Upper lobe of left lung (tissue), 6 donors: ENCODE data around the gene MAPK8. TPM values are rescaled to one million over a fixed set of nuclear protein-coding genes. Genes with fewer than 3 reads are reported as not detected.

Experiments
- ATAC-seq, 2 donors: fragments of 200-7000 bp; cut with Tn5 transposase; one replicate each; pipeline ENCODE4 v1.9.1; 2022; ENCODE audit warnings: mild to moderate bottlenecking in 2 of 2, moderate library complexity in 2 of 2; ENCODE audit not compliant: low FRiP score in 2 of 2
- DNase-seq, 2 donors: peaks; one replicate each; pipeline ENCODE4 v3.0.0-alpha.2; 2019 to 2020
- H3K27ac ChIP-seq, 4 donors: fragments of 200-600 bp; sonication (generic); one replicate each; pipeline ENCODE4 v1.5.1; 2016 to 2019
- H3K27me3 ChIP-seq, 4 donors: fragments of 200-600 bp; sonication (generic); one replicate each; pipeline ENCODE4 v1.5.1; 2017 to 2019
- H3K36me3 ChIP-seq, 4 donors: fragments of 200-600 bp; sonication (generic); one replicate each; pipeline ENCODE4 v1.5.1; 2016 to 2019
- H3K4me1 ChIP-seq, 4 donors: fragments of 200-600 bp; sonication (generic); one replicate each; pipeline ENCODE4 v1.5.1; 2018 to 2019
- H3K4me3 ChIP-seq, 4 donors: fragments of 200-600 bp; sonication (generic); one replicate each; pipeline ENCODE4 v1.5.1; 2017 to 2019; ENCODE audit warnings: mild to moderate bottlenecking in 2 of 4, moderate library complexity in 1 of 4
- H3K9me3 ChIP-seq, 4 donors: fragments of 200-600 bp; sonication (generic); one replicate each; pipeline ENCODE4 v1.5.1; 2018 to 2019
- EP300 ChIP-seq, 4 donors: sonication (generic); formaldehyde crosslinking; IDR thresholded peaks; one replicate each; pipeline ENCODE4 v1.5.1; 2017; ENCODE audit warnings: antibody characterized with exemption in 4 of 4, control low read depth in 2 of 4
- POLR2A ChIP-seq, 4 donors: fragments of 450-650 bp; IDR thresholded peaks; one replicate each; pipeline ENCODE4 v1.5.1; 2016 to 2017; ENCODE audit warnings: antibody characterized with exemption in 4 of 4, mild to moderate bottlenecking in 2 of 4
- POLR2AphosphoS5 ChIP-seq, 2 donors: sonication (generic); formaldehyde crosslinking; IDR thresholded peaks; one replicate each; pipeline ENCODE4 v1.5.1; 2017; ENCODE audit warnings: antibody characterized with exemption in 2 of 2
- WGBS, 2 donors: methylation state at CpG; one replicate each; pipeline ENCODE4 v1.1.5; 2017 to 2018; 5-methylcytosine and 5-hydroxymethylcytosine counted together
- total RNA-seq, 6 donors: library from RNA; depleted of rRNA in 4 of 6; stranded (reverse); fragments of >200 nt in 4 of 6; gene quantifications; one replicate each; pipeline versions ENCODE4 v1.1.0 to v1.2.1, GENCODE V29; 2016 to 2021
- TF ChIP-seq, protein P1 (sequence below), 6 experiments: fragments of 450-650 bp in 4 of 6; fragments of 200-600 bp in 2 of 6; sonication (generic) in 2 of 6; IDR thresholded peaks; one replicate each; pipeline ENCODE4 v1.5.1; 2016 to 2019; ENCODE audit warnings: antibody characterized with exemption in 6 of 6
- donor health status: DM: no; HTN: no; CAD: no; lungs with moderate emphysema.
- donor health status: DM: no; HTN: yes; CAD: no; lungs with severe emphysema.

The MAPK8 gene
- total RNA-seq, 6 donors from 2014 or later: 33.6 to 61.6 (median 46.6) TPM

DNA sequence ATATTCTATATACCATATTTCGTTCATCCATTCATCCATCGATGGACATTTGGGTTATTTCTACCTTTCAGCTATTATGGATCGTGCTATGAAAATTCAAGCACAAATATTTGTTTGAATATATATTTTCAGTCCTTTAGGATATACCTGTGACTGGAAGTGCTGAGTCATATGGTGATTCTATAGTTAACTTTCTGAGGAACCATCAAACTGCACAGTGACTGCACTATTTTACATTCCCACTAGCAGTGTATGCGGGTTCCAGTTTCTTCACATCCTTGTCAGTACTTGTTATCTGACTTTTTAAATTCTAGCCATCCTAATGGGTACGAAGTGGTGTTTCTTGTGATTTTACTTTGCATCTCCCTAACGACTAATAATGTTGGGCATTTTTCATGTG is 104.0 kb downstream of the MAPK8 start:
- no peak for ATAC-seq
- Histone ChIP-seq H3K4me1 (peaks cover 0 to 5% (median 2%) of the 10 kb centered on the region in 4 donors), H3K36me3 (peaks cover 0 to 31% (median 6%) of the 10 kb centered on the region in 4 donors), H3K27ac (no peak overlapping the region), H3K27me3 (no peaks in the 10 kb centered on the region), H3K9me3 (peaks cover 0 to 13% (median 10%) of the 10 kb centered on the region in 4 donors), H3K4me3 (no peak overlapping the region)
- no peak for DNase-seq
- no peak for TF ChIP-seq EP300 (IDR thresholded peaks at IDR 0.05)
- WGBS, 2 donors: 94 to 98% methylated on average over 6 of the region's 6 CpGs

- H3K27ac ChIP-seq: no peak overlapping the region
- WGBS, 2 donors: 97 to 98% methylated on average over 2 of the region's 2 CpGs
- no peak for TF ChIP-seq POLR2A (IDR thresholded peaks at IDR 0.05)
- TF ChIP-seq POLR2AphosphoS5 (IDR thresholded peaks at IDR 0.05): no peak
- TF ChIP-seq, protein P1, sequence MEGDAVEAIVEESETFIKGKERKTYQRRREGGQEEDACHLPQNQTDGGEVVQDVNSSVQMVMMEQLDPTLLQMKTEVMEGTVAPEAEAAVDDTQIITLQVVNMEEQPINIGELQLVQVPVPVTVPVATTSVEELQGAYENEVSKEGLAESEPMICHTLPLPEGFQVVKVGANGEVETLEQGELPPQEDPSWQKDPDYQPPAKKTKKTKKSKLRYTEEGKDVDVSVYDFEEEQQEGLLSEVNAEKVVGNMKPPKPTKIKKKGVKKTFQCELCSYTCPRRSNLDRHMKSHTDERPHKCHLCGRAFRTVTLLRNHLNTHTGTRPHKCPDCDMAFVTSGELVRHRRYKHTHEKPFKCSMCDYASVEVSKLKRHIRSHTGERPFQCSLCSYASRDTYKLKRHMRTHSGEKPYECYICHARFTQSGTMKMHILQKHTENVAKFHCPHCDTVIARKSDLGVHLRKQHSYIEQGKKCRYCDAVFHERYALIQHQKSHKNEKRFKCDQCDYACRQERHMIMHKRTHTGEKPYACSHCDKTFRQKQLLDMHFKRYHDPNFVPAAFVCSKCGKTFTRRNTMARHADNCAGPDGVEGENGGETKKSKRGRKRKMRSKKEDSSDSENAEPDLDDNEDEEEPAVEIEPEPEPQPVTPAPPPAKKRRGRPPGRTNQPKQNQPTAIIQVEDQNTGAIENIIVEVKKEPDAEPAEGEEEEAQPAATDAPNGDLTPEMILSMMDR (IDR thresholded peaks at IDR 0.05): no peak
- TF ChIP-seq EP300 (IDR thresholded peaks at IDR 0.05): no peak
- peaks cover 0 to 13% (median 10%) of the 10 kb centered on the region in 4 donors for H3K9me3 ChIP-seq
- DNase-seq (no peak), ATAC-seq (no peak)
- peaks cover 0 to 31% (median 6%) of the 10 kb centered on the region in 4 donors for H3K36me3 ChIP-seq
- no peaks in the 10 kb centered on the region for H3K27me3 ChIP-seq
- H3K4me1 ChIP-seq: no peaks in the 10 kb centered on the region
- no peak overlapping the region for H3K4me3 ChIP-seq
Observed at GRCh38 chr10:48411510-48411909, 105.0 kb downstream of the MAPK8 start.

DNA sequence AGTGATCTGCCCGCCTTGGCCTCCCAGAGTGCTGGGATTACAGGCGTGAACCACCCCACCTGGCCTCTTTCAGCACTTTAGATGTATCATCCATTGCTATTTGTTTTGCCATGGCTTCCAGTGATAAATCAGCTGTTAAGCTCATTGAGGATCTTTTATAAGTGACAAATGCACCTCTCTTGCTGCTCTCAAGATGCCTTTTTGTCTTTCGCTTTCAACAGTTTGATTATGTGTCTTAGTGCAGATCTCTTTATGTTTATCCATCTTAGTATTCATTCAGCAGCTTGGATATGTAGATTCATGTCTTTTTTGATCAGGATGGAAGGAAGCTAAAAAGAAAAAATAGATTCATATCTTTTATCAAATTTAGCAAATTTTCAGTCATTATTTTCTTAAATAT is 105.6 kb downstream of the MAPK8 start:
- no peak overlapping the region for H3K4me3 ChIP-seq
- peaks cover 0 to 13% (median 10%) of the 10 kb centered on the region in 4 donors for H3K9me3 ChIP-seq
- H3K27ac ChIP-seq: no peak overlapping the region
- TF ChIP-seq EP300 (IDR thresholded peaks at IDR 0.05) (no peak), POLR2A (IDR thresholded peaks at IDR 0.05) (no peak), POLR2AphosphoS5 (IDR thresholded peaks at IDR 0.05) (no peak)
- TF ChIP-seq, protein P1 (IDR thresholded peaks at IDR 0.05): no peak
- ATAC-seq: no peak
- WGBS, 2 donors: 98 to 100% methylated on average over 3 of the region's 3 CpGs
- H3K4me1 ChIP-seq: no peaks in the 10 kb centered on the region
- peaks cover 0 to 31% (median 6%) of the 10 kb centered on the region in 4 donors for H3K36me3 ChIP-seq
- H3K27me3 ChIP-seq: no peaks in the 10 kb centered on the region
- no peak for DNase-seq

DNA sequence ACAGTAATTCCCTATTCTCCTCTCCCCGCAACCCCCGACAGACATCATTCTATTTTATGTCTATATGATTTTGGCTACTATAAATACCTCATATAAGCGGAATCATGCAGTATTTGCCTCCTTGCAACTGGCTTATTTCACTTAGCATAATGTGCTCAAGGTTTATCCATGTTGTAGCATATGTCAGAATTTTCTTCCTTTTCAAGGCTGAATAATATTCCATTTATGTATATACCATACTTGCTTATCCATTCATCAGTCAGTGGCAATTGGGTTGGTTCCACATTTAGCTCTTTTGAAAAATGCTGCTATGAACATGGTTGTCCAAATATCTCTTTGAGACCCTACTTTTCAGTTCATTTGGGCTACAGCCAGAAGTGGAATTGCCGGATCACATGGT is 106.5 kb downstream of the MAPK8 start:
- Histone ChIP-seq H3K27ac (no peak overlapping the region), H3K4me3 (no peak overlapping the region), H3K36me3 (peaks cover 0 to 31% (median 6%) of the 10 kb centered on the region in 4 donors), H3K4me1 (peaks cover 0 to 3% (median 0%) of the 10 kb centered on the region in 4 donors), H3K27me3 (no peaks in the 10 kb centered on the region), H3K9me3 (peaks cover 0 to 13% (median 10%) of the 10 kb centered on the region in 4 donors)
- ATAC-seq: no peak
- WGBS, 2 donors: 97 to 99% methylated on average over 4 of the region's 4 CpGs
- DNase-seq: no peak
- no peak for TF ChIP-seq POLR2AphosphoS5 (IDR thresholded peaks at IDR 0.05)

DNA sequence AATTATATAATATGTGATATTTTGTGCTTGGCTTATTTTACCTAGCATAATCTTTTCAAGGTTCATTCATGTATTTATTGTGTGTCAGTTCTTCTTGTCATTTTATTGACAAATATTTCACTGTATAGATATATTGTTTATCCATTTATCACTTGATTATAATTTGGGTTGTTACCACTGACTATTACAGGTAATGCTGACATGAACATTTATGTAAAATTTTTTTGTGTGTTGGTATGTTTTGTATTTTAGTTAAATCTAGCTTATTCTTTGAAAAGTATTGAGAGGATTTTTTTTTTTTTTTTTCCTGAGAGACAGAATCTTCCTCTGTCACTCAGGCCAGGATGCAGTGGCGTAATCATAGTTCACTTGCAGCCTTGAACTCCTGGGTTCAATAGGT is 107.7 kb downstream of the MAPK8 start:
- no peak for DNase-seq

DNA sequence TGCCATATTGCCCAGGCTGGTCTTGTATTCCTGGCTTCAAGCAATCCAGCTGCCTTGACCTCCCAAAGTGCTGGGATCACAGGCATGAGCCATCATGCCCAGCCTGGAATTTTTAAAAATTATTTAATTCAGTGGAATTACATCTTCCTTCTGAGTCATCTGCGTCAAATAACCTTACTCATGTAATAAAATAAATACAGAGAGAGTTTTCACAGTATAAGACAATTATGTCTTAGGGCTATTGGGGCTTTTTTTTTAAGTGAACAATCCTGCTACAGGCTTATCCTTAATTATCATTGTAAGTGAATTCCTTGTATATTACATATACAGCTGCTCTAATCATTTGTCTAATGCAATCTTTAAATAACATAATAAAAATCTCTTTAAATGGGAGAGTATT is 108.3 kb downstream of the MAPK8 start:
- peaks cover 0 to 28% (median 6%) of the 10 kb centered on the region in 4 donors for H3K36me3 ChIP-seq
- no peak for ATAC-seq
- H3K4me1 ChIP-seq: peaks cover 0 to 3% (median 0%) of the 10 kb centered on the region in 4 donors
- no peak overlapping the region for H3K4me3 ChIP-seq
- DNase-seq: no peak
- H3K27ac ChIP-seq: no peak overlapping the region
- TF ChIP-seq, protein P1 (IDR thresholded peaks at IDR 0.05): no peak
- 93 to 97% methylated on average over 1 of the region's 1 CpG for WGBS, 2 donors
- H3K27me3 ChIP-seq: no peaks in the 10 kb centered on the region
- H3K9me3 ChIP-seq: peaks cover 0 to 13% (median 10%) of the 10 kb centered on the region in 4 donors

More for the DNA sequence above, 107.7 kb downstream of the MAPK8 start:
- Histone ChIP-seq H3K9me3 (peaks cover 0 to 13% (median 10%) of the 10 kb centered on the region in 4 donors), H3K27me3 (no peaks in the 10 kb centered on the region), H3K27ac (no peak overlapping the region), H3K4me3 (no peak overlapping the region), H3K36me3 (peaks cover 0 to 31% (median 6%) of the 10 kb centered on the region in 4 donors), H3K4me1 (peaks cover 0 to 3% (median 0%) of the 10 kb centered on the region in 4 donors)
- TF ChIP-seq EP300 (IDR thresholded peaks at IDR 0.05): no peak
- no peak for TF ChIP-seq POLR2A (IDR thresholded peaks at IDR 0.05)
- WGBS, 2 donors: 91 to 98% methylated on average over 1 of the region's 1 CpG
- no peak for ATAC-seq
